HUES64 (cell line): Measurements from ENCODE around the gene FTO. TPM values are rescaled to one million over a fixed set of nuclear protein-coding genes. Genes with fewer than 3 reads are reported as not detected.

Source experiments
- H3K27ac ChIP-seq: 2 replicates; pipeline ENCODE4 v1.7.0; 2013; ENCODE audit warnings: low read depth, low read length, inconsistent platforms
- H3K27me3 ChIP-seq: 2 replicates; pipeline ENCODE4 v1.6.1; 2013; ENCODE audit warnings: mild to moderate bottlenecking, low read length; ENCODE audit not compliant: insufficient read depth
- H3K36me3 ChIP-seq: 2 replicates; pipeline ENCODE4 v1.6.1; 2013; ENCODE audit warnings: mild to moderate bottlenecking, low read length; ENCODE audit not compliant: insufficient read depth
- H3K4me1 ChIP-seq: 2 replicates; pipeline ENCODE4 v1.6.1; 2013; ENCODE audit warnings: mild to moderate bottlenecking, low read length, moderate library complexity; ENCODE audit not compliant: insufficient read depth
- H3K4me3 ChIP-seq: 2 replicates; pipeline ENCODE4 v1.5.1; 2013; ENCODE audit warnings: mild to moderate bottlenecking, low read length, moderate library complexity
- H3K9ac ChIP-seq: 2 replicates; pipeline ENCODE4 v1.6.1; 2013; ENCODE audit warnings: mild to moderate bottlenecking, low read depth, low read length
- H3K9me3 ChIP-seq: 2 replicates; pipeline ENCODE4 v1.6.1; 2013; ENCODE audit warnings: low read depth, low read length; ENCODE audit not compliant: insufficient read depth
- WGBS: fragments of 150-250, 120-280 bp; methylation state at CpG from one replicate; pipeline ENCODE4 v1.1.7; 2013; ENCODE audit warnings: missing lambda C conversion rate; 5-methylcytosine and 5-hydroxymethylcytosine counted together
- polyA plus RNA-seq, 2 experiments: library from polyadenylated mRNA; stranded (reverse); fragments of 50-300 nt; gene quantifications; one replicate each; pipeline ENCODE4 v1.2.3, GENCODE V29; 2013

Gene FTO
- 42.5 TPM for polyA plus RNA-seq (2013, experiment 1 of 2)
- 46.9 TPM for polyA plus RNA-seq (2013, experiment 2 of 2)

GRCh38 chr16:53703590-53704444 lies at the start of gene FTO, which contains the start of gene RPGRIP1L:
FTO (plus strand) TSS chr16:53704156.
RPGRIP1L (minus strand) TSS chr16:53703859; CDS start chr16:53700723, 3,136 bp downstream.
- Histone ChIP-seq H3K4me3 (peak within 1 kb of the TSS; percentile 80), H3K9ac (peak within 1 kb of the TSS; percentile 73), H3K27me3 (no peaks in the 10 kb centered on the region), H3K36me3 (peaks cover 22% of the 10 kb centered on the region), H3K9me3 (no peaks in the 10 kb centered on the region), H3K4me1 (peaks cover 5% of the 10 kb centered on the region; the same call in 1 of the 2 replicates), H3K27ac (no peak within 1 kb of the TSS)
- WGBS, result 1% methylated on average over 57 of the region's 57 CpGs

GRCh38 chr16:53654946-53655345 lies 49.0 kb upstream of the FTO start:
- peaks cover 42% of the 10 kb centered on the region; the same call in 1 of the 2 replicates for H3K36me3 ChIP-seq
- no CpG with 5 or more reads among the region's 2 CpGs for WGBS

GRCh38 chr16:53662072-53662471 lies 41.9 kb upstream of the FTO start:
- 0 out of 2 replicates have a peak, but pooled peaks cover 10% of the 10 kb centered on the region for H3K36me3 ChIP-seq
- no peak overlapping the region for H3K9ac ChIP-seq
- no peak overlapping the region for H3K27ac ChIP-seq
- no peaks in the 10 kb centered on the region for H3K4me1 ChIP-seq
- no peaks in the 10 kb centered on the region for H3K27me3 ChIP-seq
- H3K9me3 ChIP-seq, result no peaks in the 10 kb centered on the region
- H3K4me3 ChIP-seq, result no peak overlapping the region
- WGBS, result 100% methylated on average over 1 of the region's 1 CpG

More at GRCh38 chr16:53654946-53655345, 49.0 kb upstream of the FTO start:
- Histone ChIP-seq H3K4me1 (0 out of 2 replicates have a peak, but pooled peaks cover 4% of the 10 kb centered on the region), H3K27me3 (no peaks in the 10 kb centered on the region), H3K9ac (no peak overlapping the region), H3K27ac (no peak overlapping the region), H3K4me3 (no peak overlapping the region), H3K9me3 (no peaks in the 10 kb centered on the region)

GRCh38 chr16:53664724-53665345 lies 39.1 kb upstream of the FTO start:
- Histone ChIP-seq H3K36me3 (no peaks in the 10 kb centered on the region), H3K4me3 (no peak overlapping the region), H3K4me1 (no peaks in the 10 kb centered on the region), H3K9me3 (no peaks in the 10 kb centered on the region), H3K9ac (no peak overlapping the region), H3K27me3 (no peaks in the 10 kb centered on the region), H3K27ac (no peak overlapping the region)
- 87% methylated on average over 7 of the region's 7 CpGs for WGBS

GRCh38 chr16:53666786-53667415 lies 37.1 kb upstream of the FTO start:
- Histone ChIP-seq H3K9me3 (no peaks in the 10 kb centered on the region), H3K27me3 (no peaks in the 10 kb centered on the region), H3K9ac (no peak overlapping the region), H3K4me1 (no peaks in the 10 kb centered on the region), H3K36me3 (no peaks in the 10 kb centered on the region), H3K4me3 (no peak overlapping the region), H3K27ac (no peak overlapping the region)
- WGBS, result 92% methylated on average over 3 of the region's 3 CpGs

- H3K4me3 ChIP-seq, result no peak overlapping the region
- no peaks in the 10 kb centered on the region for H3K36me3 ChIP-seq
- no peaks in the 10 kb centered on the region for H3K27me3 ChIP-seq
- WGBS, result 100% methylated on average over 1 of the region's 2 CpGs
- H3K9ac ChIP-seq, result no peak overlapping the region
- no peak overlapping the region for H3K27ac ChIP-seq
- H3K4me1 ChIP-seq, result peaks cover 5% of the 10 kb centered on the region; the same call in 1 of the 2 replicates
- no peaks in the 10 kb centered on the region for H3K9me3 ChIP-seq
These were observed 35.1 kb upstream of the FTO start for GRCh38 chr16:53668869-53669268.

- Histone ChIP-seq H3K9me3 (no peaks in the 10 kb centered on the region), H3K9ac (no peak overlapping the region), H3K27me3 (no peaks in the 10 kb centered on the region), H3K4me1 (peaks cover 5% of the 10 kb centered on the region; the same call in 1 of the 2 replicates), H3K36me3 (no peaks in the 10 kb centered on the region), H3K4me3 (no peak overlapping the region), H3K27ac (no peak overlapping the region)
These were observed 31.5 kb upstream of the FTO start for GRCh38 chr16:53672461-53672860.

- H3K36me3 ChIP-seq, result no peaks in the 10 kb centered on the region
- no peak overlapping the region for H3K9ac ChIP-seq
- H3K27me3 ChIP-seq, result no peaks in the 10 kb centered on the region
- WGBS, result 100% methylated on average over 4 of the region's 4 CpGs
- H3K27ac ChIP-seq, result no peak overlapping the region
- no peak overlapping the region for H3K4me3 ChIP-seq
- peaks cover 5% of the 10 kb centered on the region; the same call in 1 of the 2 replicates for H3K4me1 ChIP-seq
- no peaks in the 10 kb centered on the region for H3K9me3 ChIP-seq
These were observed 30.8 kb upstream of the FTO start for GRCh38 chr16:53673189-53673588.

GRCh38 chr16:53678155-53678554 lies 25.8 kb upstream of the FTO start:
- H3K4me3 ChIP-seq, result no peak overlapping the region
- no peaks in the 10 kb centered on the region for H3K9me3 ChIP-seq
- H3K9ac ChIP-seq, result no peak overlapping the region
- no CpG with 5 or more reads among the region's 1 CpG for WGBS
- H3K36me3 ChIP-seq, result peaks cover under 1% of the 10 kb centered on the region; the same call in 1 of the 2 replicates
- H3K4me1 ChIP-seq, result no peaks in the 10 kb centered on the region
- no peak overlapping the region for H3K27ac ChIP-seq
- H3K27me3 ChIP-seq, result no peaks in the 10 kb centered on the region

- Histone ChIP-seq H3K4me1 (no peaks in the 10 kb centered on the region), H3K9ac (no peak overlapping the region), H3K36me3 (peaks cover 3% of the 10 kb centered on the region; the same call in 1 of the 2 replicates), H3K27ac (no peak overlapping the region), H3K4me3 (no peak overlapping the region), H3K27me3 (no peaks in the 10 kb centered on the region), H3K9me3 (no peaks in the 10 kb centered on the region)
These were observed 25.1 kb upstream of the FTO start for GRCh38 chr16:53678756-53679343.
